HL-60 (cell line): ENCODE results near the gene ARNT2.

Source experiments
- DNase-seq, 2 experiments: peaks; one replicate each; pipeline ENCODE4 v3.0.0-alpha.2; 2010 to 2020; ENCODE audit warnings: low read depth in 1 of 2, low spot score in 1 of 2
- H3K27ac ChIP-seq: fragments of 250-450 bp; sonication (Bioruptor Pico); replicated peaks from 2 replicates; pipeline ENCODE4 v1.5.1; 2020; ENCODE audit warnings: mild to moderate bottlenecking, moderate library complexity
- H3K27me3 ChIP-seq: fragments of 250-450 bp; sonication (Bioruptor Pico); 2 replicates; pipeline ENCODE4 v1.5.1; 2021; ENCODE audit warnings: mild to moderate bottlenecking, moderate library complexity; ENCODE audit not compliant: insufficient read depth, poor library complexity, severe bottlenecking
- H3K4me3 ChIP-seq: replicated peaks from 2 replicates; pipeline ENCODE4 v1.5.1; 2011; ENCODE audit warnings: mild to moderate bottlenecking, control low read depth, low read length; ENCODE audit not compliant: insufficient read depth
- GABPA ChIP-seq: IDR thresholded peaks from 2 replicates; pipeline ENCODE4 v1.6.1; 2012; ENCODE audit warnings: low read depth
- POLR2AphosphoS5 ChIP-seq: IDR thresholded peaks from 2 replicates; pipeline ENCODE4 v1.6.1; 2012; ENCODE audit warnings: low read depth
- SPI1 ChIP-seq: IDR thresholded peaks from 2 replicates; pipeline ENCODE4 v1.6.1; 2012; ENCODE audit warnings: low read depth, mild to moderate bottlenecking, borderline replicate concordance
- TF ChIP-seq, protein P1 (sequence below): IDR thresholded peaks from one replicate; pipeline ENCODE4 v1.5.1; 2011; ENCODE audit warnings: low read length, control low read depth, inconsistent platforms; ENCODE audit not compliant: insufficient read depth
- TF ChIP-seq, protein P2 (sequence below): IDR thresholded peaks from 2 replicates; pipeline ENCODE4 v1.6.1; 2012; ENCODE audit warnings: low read depth; ENCODE audit not compliant: insufficient replicate concordance

The ARNT2 gene

DNA sequence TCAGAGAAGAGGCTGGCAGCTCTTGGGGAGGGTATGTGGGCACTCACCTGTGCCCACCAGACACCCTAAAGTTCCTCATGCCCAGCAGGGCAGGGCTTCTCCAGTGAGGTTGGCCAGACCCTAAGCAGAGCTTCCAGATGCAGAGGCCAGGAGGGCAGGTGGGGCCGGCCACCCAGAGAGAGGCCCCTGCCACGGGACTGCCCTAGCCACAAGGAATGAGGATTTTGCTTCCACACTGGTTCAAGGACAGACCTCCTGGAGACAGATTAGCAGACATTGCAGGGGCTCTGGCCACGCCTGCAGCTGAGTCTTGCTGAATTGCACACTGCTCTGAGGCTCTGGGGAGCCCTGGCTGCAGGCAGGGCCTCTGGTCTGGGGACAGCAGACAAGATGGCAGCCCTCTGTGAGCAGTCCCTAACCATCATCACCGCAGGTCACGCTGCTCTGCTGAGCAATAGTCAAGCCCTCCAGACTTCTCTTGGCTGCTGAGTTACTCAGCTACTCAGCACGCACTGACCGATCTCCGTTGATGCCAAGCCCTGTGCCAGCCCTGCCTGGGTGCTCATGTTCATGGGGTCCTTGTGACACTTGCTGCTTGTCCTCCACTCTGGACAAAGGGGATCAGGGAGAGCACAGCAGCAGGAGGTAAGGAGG, 173.5 kb downstream of the ARNT2 start:
- TF ChIP-seq SPI1 (no peak), GABPA (no peak), POLR2AphosphoS5 (no peak)
- TF ChIP-seq, protein P1, sequence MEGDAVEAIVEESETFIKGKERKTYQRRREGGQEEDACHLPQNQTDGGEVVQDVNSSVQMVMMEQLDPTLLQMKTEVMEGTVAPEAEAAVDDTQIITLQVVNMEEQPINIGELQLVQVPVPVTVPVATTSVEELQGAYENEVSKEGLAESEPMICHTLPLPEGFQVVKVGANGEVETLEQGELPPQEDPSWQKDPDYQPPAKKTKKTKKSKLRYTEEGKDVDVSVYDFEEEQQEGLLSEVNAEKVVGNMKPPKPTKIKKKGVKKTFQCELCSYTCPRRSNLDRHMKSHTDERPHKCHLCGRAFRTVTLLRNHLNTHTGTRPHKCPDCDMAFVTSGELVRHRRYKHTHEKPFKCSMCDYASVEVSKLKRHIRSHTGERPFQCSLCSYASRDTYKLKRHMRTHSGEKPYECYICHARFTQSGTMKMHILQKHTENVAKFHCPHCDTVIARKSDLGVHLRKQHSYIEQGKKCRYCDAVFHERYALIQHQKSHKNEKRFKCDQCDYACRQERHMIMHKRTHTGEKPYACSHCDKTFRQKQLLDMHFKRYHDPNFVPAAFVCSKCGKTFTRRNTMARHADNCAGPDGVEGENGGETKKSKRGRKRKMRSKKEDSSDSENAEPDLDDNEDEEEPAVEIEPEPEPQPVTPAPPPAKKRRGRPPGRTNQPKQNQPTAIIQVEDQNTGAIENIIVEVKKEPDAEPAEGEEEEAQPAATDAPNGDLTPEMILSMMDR, result no peak
- TF ChIP-seq, protein P2, sequence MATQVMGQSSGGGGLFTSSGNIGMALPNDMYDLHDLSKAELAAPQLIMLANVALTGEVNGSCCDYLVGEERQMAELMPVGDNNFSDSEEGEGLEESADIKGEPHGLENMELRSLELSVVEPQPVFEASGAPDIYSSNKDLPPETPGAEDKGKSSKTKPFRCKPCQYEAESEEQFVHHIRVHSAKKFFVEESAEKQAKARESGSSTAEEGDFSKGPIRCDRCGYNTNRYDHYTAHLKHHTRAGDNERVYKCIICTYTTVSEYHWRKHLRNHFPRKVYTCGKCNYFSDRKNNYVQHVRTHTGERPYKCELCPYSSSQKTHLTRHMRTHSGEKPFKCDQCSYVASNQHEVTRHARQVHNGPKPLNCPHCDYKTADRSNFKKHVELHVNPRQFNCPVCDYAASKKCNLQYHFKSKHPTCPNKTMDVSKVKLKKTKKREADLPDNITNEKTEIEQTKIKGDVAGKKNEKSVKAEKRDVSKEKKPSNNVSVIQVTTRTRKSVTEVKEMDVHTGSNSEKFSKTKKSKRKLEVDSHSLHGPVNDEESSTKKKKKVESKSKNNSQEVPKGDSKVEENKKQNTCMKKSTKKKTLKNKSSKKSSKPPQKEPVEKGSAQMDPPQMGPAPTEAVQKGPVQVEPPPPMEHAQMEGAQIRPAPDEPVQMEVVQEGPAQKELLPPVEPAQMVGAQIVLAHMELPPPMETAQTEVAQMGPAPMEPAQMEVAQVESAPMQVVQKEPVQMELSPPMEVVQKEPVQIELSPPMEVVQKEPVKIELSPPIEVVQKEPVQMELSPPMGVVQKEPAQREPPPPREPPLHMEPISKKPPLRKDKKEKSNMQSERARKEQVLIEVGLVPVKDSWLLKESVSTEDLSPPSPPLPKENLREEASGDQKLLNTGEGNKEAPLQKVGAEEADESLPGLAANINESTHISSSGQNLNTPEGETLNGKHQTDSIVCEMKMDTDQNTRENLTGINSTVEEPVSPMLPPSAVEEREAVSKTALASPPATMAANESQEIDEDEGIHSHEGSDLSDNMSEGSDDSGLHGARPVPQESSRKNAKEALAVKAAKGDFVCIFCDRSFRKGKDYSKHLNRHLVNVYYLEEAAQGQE, result no peak

DNA sequence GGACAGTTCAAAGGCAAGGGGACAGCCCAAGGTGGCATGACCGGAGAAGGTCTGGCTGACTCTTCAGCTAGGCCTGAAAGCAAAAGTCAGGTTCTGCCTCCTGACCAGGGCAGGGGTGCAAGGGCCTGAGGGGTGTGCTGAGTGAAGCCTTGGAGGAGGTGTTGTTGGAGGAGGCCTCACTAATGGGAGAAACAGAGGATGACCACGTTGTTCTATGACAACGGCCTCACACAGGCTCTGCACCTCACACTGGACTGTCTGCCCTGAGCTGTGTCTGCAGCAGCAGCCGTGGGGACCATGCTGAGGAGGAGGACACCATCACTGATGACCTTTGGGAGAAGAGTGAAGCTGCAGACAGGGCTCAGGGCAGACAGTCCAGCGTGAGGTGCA, 174.0 kb downstream of the ARNT2 start:
- H3K27ac ChIP-seq, result no peak overlapping the region
- DNase-seq, result no peak
- no peak for TF ChIP-seq GABPA
- TF ChIP-seq, protein P1, result no peak
- TF ChIP-seq POLR2AphosphoS5, result no peak
- TF ChIP-seq, protein P2, result no peak
- TF ChIP-seq SPI1, result no peak
- H3K27me3 ChIP-seq, result peaks cover 2% of the 10 kb centered on the region
- no peak overlapping the region for H3K4me3 ChIP-seq

More for the DNA sequence above, 173.5 kb downstream of the ARNT2 start:
- H3K27me3 ChIP-seq, result peaks cover 2% of the 10 kb centered on the region
- H3K27ac ChIP-seq, result no peak overlapping the region
- no peak for DNase-seq
- no peak overlapping the region for H3K4me3 ChIP-seq

DNA sequence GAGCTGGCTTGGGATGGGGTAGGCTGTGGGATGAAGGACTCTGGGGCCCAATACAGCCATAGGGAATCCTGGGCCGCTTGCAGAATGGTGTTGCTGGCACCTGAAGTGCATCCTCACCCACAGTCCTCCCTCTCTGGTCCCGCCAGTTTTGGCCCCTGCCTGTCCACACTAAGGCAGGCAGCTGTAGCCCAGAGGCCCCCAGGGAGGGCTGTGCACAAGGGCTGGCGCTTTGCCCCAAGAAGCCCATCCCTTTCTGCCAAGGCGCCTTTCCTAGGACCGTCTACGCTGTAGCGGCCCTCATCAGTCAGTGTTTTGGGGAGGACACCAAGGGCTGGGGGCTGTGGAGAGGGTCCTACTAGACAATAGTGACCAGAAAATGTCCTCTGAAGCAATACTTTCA, 174.7 kb downstream of the ARNT2 start:
- H3K27me3 ChIP-seq, result peaks cover 2% of the 10 kb centered on the region
- H3K4me3 ChIP-seq, result no peak overlapping the region
- no peak overlapping the region for H3K27ac ChIP-seq
- TF ChIP-seq, protein P2, result no peak
- TF ChIP-seq GABPA, result no peak
- TF ChIP-seq, protein P1, result no peak
- no peak for TF ChIP-seq POLR2AphosphoS5
- TF ChIP-seq SPI1, result no peak
- no peak for DNase-seq
